Progenitor cell of endocrine pancreas (in vitro differentiated cells): ENCODE measurements around the gene PDSS2. TPM values are rescaled to one million over a fixed set of nuclear protein-coding genes. Genes with fewer than 3 reads are reported as not detected.

Source experiments
- DNase-seq: peaks from one replicate; pipeline ENCODE4 v3.0.0; 2021; ENCODE audit warnings: low spot score; ENCODE audit not compliant: unreplicated experiment
- H3K27ac Mint-ChIP-seq: 2 replicates; pipeline ENCODE4 v1.8.0; 2021; ENCODE audit warnings: mild to moderate bottlenecking, moderate library complexity, mixed read lengths
- H3K27me3 Mint-ChIP-seq: 2 replicates; pipeline ENCODE4 v1.8.0; 2021; ENCODE audit warnings: mixed read lengths
- H3K36me3 Mint-ChIP-seq: 2 replicates; pipeline ENCODE4 v1.8.0; 2022; ENCODE audit warnings: mixed read lengths; ENCODE audit not compliant: insufficient read depth
- H3K4me1 Mint-ChIP-seq: 2 replicates; pipeline ENCODE4 v1.8.0; 2021; ENCODE audit warnings: low read depth, mixed read lengths
- H3K4me3 Mint-ChIP-seq: 2 replicates; pipeline ENCODE4 v1.8.0; 2021; ENCODE audit warnings: low read depth, mild to moderate bottlenecking, moderate library complexity, mixed read lengths
- H3K9me3 Mint-ChIP-seq: 2 replicates; pipeline ENCODE4 v1.8.0; 2021; ENCODE audit warnings: low read depth, mixed read lengths
- total RNA-seq: library from RNA; stranded (reverse); gene quantifications from 2 replicates; pipeline ENCODE4 v1.2.1, GENCODE V29; 2021
- TF ChIP-seq, protein P1 (sequence below): fragments of 200-600 bp; sonication (generic); IDR thresholded peaks from one replicate; pipeline ENCODE4 v1.5.0; 2021; ENCODE audit warnings: antibody characterized with exemption, mild to moderate bottlenecking; ENCODE audit not compliant: unreplicated experiment

Gene PDSS2
- total RNA-seq, 1 donor from 2014 or later: 12.8 TPM

DNA sequence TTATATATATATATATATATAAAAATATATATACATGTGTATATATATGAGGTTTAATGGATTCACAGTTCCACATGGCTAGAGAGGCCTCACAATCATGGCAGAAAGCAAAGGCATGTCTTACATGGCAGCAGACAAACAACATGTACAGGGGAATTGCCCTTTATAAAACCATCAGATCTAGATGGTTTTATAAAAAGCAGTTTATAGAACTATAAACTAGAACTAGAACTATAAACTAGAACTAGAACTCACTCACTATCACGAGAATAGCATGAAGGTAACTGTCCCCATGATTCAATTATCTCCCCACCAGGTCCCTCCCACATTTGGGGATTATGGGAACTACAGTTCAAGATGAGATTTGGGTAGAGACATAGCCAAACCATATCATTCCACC lies 56.8 kb downstream of the PDSS2 start:
- Mint-ChIP-seq H3K36me3 (peaks cover 20% of the 10 kb centered on the region), H3K27me3 (no peaks in the 10 kb centered on the region), H3K4me3 (no peak overlapping the region), H3K9me3 (peaks cover 20% of the 10 kb centered on the region), H3K27ac (no peak overlapping the region), H3K4me1 (peaks cover 7% of the 10 kb centered on the region)
- no peak for DNase-seq
- TF ChIP-seq, protein P1, sequence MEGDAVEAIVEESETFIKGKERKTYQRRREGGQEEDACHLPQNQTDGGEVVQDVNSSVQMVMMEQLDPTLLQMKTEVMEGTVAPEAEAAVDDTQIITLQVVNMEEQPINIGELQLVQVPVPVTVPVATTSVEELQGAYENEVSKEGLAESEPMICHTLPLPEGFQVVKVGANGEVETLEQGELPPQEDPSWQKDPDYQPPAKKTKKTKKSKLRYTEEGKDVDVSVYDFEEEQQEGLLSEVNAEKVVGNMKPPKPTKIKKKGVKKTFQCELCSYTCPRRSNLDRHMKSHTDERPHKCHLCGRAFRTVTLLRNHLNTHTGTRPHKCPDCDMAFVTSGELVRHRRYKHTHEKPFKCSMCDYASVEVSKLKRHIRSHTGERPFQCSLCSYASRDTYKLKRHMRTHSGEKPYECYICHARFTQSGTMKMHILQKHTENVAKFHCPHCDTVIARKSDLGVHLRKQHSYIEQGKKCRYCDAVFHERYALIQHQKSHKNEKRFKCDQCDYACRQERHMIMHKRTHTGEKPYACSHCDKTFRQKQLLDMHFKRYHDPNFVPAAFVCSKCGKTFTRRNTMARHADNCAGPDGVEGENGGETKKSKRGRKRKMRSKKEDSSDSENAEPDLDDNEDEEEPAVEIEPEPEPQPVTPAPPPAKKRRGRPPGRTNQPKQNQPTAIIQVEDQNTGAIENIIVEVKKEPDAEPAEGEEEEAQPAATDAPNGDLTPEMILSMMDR: no peak

- TF ChIP-seq, protein P1: no peak
- Mint-ChIP-seq H3K36me3 (peaks cover 20% of the 10 kb centered on the region), H3K9me3 (peaks cover 20% of the 10 kb centered on the region), H3K27me3 (no peaks in the 10 kb centered on the region), H3K4me3 (no peak overlapping the region), H3K4me1 (peaks cover 7% of the 10 kb centered on the region), H3K27ac (no peak overlapping the region)
- DNase-seq: no peak
Measured at GRCh38 chr6:107401573-107401972, 57.8 kb downstream of the PDSS2 start.

DNA sequence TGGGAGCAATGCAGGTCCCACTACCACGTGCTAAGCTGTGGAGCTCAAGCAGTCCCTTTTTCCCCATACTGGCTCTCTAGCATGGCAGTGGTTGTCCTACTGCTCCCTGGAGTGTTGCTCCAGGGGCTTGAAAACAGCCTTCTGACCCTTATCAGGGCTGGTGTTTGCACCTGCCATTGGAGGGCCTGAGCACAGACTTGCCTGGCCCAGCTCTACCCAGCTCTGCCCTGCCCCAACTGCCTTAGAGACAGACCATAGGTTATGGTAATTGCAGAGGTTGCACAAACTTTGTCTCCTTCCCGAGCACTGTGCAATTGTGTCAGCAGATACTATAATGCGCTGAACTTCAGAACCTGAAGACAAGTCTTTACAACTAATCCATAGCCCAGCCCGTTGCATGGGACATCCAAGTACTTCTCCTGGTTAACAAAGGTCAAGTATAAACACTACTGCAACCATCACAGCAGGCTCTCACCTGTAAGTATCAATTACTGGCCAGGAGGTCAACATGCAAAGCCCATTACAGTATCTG lies 58.7 kb downstream of the PDSS2 start:
- Mint-ChIP-seq H3K27ac (no peak overlapping the region), H3K27me3 (no peaks in the 10 kb centered on the region), H3K36me3 (peaks cover 21% of the 10 kb centered on the region), H3K4me1 (peaks cover 7% of the 10 kb centered on the region), H3K9me3 (peaks cover 23% of the 10 kb centered on the region), H3K4me3 (no peak overlapping the region)
- DNase-seq: no peak
- TF ChIP-seq, protein P1: no peak

GRCh38 chr6:107399935-107400334 lies 59.4 kb downstream of the PDSS2 start:
- Mint-ChIP-seq H3K36me3 (peaks cover 19% of the 10 kb centered on the region), H3K9me3 (peaks cover 23% of the 10 kb centered on the region), H3K4me3 (no peak overlapping the region), H3K4me1 (peaks cover 7% of the 10 kb centered on the region), H3K27me3 (no peaks in the 10 kb centered on the region), H3K27ac (no peak overlapping the region)
- no peak for DNase-seq
- TF ChIP-seq, protein P1: no peak

DNA sequence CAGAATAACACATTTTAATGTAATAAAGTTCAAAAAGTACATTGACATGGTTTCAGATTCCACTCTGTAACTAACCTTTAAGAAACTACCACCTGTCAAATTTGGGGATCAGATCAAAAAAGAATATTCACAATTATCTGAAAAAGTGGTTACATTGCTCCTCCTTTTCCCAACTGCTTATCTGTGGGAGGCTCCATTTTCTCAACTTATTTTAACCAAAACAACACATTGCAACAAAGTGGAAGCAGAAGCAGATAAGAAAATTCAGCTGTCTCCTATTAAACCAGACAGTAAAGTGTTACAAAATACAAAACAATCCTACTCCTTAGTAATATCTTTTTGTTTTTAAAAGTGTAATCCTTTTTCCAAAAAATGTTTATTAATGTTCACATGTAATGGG lies 61.4 kb downstream of the PDSS2 start:
- H3K9me3 Mint-ChIP-seq: peaks cover 30% of the 10 kb centered on the region
- H3K4me1 Mint-ChIP-seq: peaks cover 7% of the 10 kb centered on the region
- H3K27me3 Mint-ChIP-seq: no peaks in the 10 kb centered on the region
- TF ChIP-seq, protein P1: no peak
- no peak overlapping the region for H3K4me3 Mint-ChIP-seq
- no peak overlapping the region for H3K27ac Mint-ChIP-seq
- DNase-seq: no peak
- peaks cover 19% of the 10 kb centered on the region for H3K36me3 Mint-ChIP-seq
